Measurements from ENCODE around the gene HNRNPF. TPM values are rescaled to one million over a fixed set of nuclear protein-coding genes. Genes with fewer than 3 reads are reported as not detected.

HNRNPF gene
- total RNA-seq, 2 donors from 2014 or later: 283 to 299 TPM

DNA sequence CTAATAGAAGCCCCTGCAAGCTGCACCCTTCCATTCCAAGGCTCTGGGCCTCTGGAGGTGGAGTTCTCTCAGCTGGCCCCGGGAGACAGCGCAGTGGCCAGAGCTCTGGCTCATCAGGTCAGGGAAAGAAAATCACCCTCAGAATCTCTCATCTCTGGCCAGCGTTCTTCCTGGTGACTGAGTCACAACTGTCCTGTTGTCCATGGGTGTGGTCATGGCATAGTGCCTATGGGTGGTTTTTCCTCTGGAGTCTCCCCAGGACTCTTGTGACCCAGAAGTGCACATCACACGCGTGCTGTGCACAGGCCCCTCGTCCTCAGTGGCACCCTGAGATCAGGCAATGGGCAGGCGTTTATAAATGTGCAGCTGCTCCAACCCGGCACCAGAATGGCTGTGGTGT, 64.9 kb downstream of the HNRNPF start:
- Mint-ChIP-seq H3K4me3 (no peak overlapping the region), H3K27me3 (ENCODE audit: insufficient read depth) (peaks cover 6% of the 10 kb centered on the region), H3K4me1 (peaks cover 1% of the 10 kb centered on the region), H3K9me3 (no peaks in the 10 kb centered on the region), H3K36me3 (ENCODE audit: low read depth) (no peaks in the 10 kb centered on the region), H3K27ac (no peak overlapping the region)
- no peaks in the 10 kb centered on the region for H3K4me1 ChIP-seq (ENCODE audit: control insufficient read depth, insufficient read depth, low read length)
- no peak overlapping the region for H3K27ac ChIP-seq (ENCODE audit: low read depth, low read length)
- no peak for TF ChIP-seq CTCF (conservative IDR thresholded peaks at IDR 0.05)
- H3K9ac ChIP-seq (ENCODE audit: extremely low read depth, low read length, poor library complexity, severe bottlenecking): no peak overlapping the region
- no peaks in the 10 kb centered on the region for H3K27me3 ChIP-seq (ENCODE audit: control insufficient read depth, insufficient read depth, low read length, poor library complexity, severe bottlenecking)
- no peak overlapping the region for H3K4me3 ChIP-seq (ENCODE audit: low read length)
- H3K36me3 ChIP-seq (ENCODE audit: control insufficient read depth, insufficient read depth, low read length): no peaks in the 10 kb centered on the region
- WGBS, 2 experiments (ENCODE audit: insufficient coverage in 1 of 2, insufficient read length in 1 of 2): 94 to 97% methylated on average over 5 to 8 of the region's 8 CpGs
- DNase-seq: no peak
- no peaks in the 10 kb centered on the region for H3K9me3 ChIP-seq (ENCODE audit: control insufficient read depth, low read length)

DNA sequence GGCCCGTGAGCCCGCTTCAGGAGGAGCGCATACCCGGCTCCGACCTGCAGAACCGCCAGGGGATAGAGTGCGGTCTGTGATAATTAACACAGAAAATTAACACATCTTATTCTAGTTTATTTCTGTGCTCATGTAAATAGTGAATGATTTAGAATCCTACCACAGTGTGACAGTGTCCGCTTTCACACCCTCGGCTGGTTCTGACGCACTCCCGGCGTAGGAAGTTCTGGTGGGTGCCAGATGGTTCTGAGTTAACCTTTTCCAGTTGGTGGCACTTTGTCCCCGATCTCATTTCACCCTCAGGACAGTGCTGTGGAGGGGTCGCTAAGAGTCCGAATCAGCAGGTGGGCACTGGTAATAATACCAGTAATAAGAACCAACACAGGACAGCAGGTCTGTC, 65.9 kb downstream of the HNRNPF start:
- H3K4me1 ChIP-seq (ENCODE audit: control insufficient read depth, insufficient read depth, low read length): no peaks in the 10 kb centered on the region
- H3K9ac ChIP-seq (ENCODE audit: extremely low read depth, low read length, poor library complexity, severe bottlenecking): no peak overlapping the region
- peaks cover under 1% of the 10 kb centered on the region for H3K4me1 Mint-ChIP-seq
- H3K36me3 ChIP-seq (ENCODE audit: control insufficient read depth, insufficient read depth, low read length): no peaks in the 10 kb centered on the region
- no peaks in the 10 kb centered on the region for H3K9me3 Mint-ChIP-seq
- no peak overlapping the region for H3K27ac Mint-ChIP-seq
- DNase-seq: no peak
- H3K27me3 Mint-ChIP-seq (ENCODE audit: insufficient read depth): peaks cover 12% of the 10 kb centered on the region
- no peaks in the 10 kb centered on the region for H3K36me3 Mint-ChIP-seq (ENCODE audit: low read depth)
- H3K27me3 ChIP-seq (ENCODE audit: control insufficient read depth, insufficient read depth, low read length, poor library complexity, severe bottlenecking): no peaks in the 10 kb centered on the region
- no peak overlapping the region for H3K4me3 ChIP-seq (ENCODE audit: low read length)
- H3K4me3 Mint-ChIP-seq: no peak overlapping the region
- no peaks in the 10 kb centered on the region for H3K9me3 ChIP-seq (ENCODE audit: control insufficient read depth, low read length)
- TF ChIP-seq CTCF (conservative IDR thresholded peaks at IDR 0.05): no peak
- WGBS, 2 experiments (ENCODE audit: insufficient coverage in 1 of 2, insufficient read length in 1 of 2): 95 to 96% methylated on average over 6 to 15 of the region's 15 CpGs
- H3K27ac ChIP-seq (ENCODE audit: low read depth, low read length): no peak overlapping the region

- H3K4me1 Mint-ChIP-seq: peaks cover 5% of the 10 kb centered on the region
- H3K9me3 ChIP-seq (ENCODE audit: control insufficient read depth, low read length): no peaks in the 10 kb centered on the region
- no peaks in the 10 kb centered on the region for H3K4me1 ChIP-seq (ENCODE audit: control insufficient read depth, insufficient read depth, low read length)
- no peak for TF ChIP-seq CTCF (conservative IDR thresholded peaks at IDR 0.05)
- H3K9ac ChIP-seq (ENCODE audit: extremely low read depth, low read length, poor library complexity, severe bottlenecking): no peak overlapping the region
- peaks cover 15% of the 10 kb centered on the region for H3K27me3 Mint-ChIP-seq (ENCODE audit: insufficient read depth)
- no peaks in the 10 kb centered on the region for H3K36me3 ChIP-seq (ENCODE audit: control insufficient read depth, insufficient read depth, low read length)
- H3K27ac Mint-ChIP-seq: no peak overlapping the region
- H3K36me3 Mint-ChIP-seq (ENCODE audit: low read depth): no peaks in the 10 kb centered on the region
- H3K9me3 Mint-ChIP-seq: no peaks in the 10 kb centered on the region
- H3K4me3 Mint-ChIP-seq: no peak overlapping the region
- WGBS, 2 experiments (ENCODE audit: insufficient coverage in 1 of 2, insufficient read length in 1 of 2): 94 to 95% methylated on average over 35 to 49 of the region's 49 CpGs
- H3K27ac ChIP-seq (ENCODE audit: low read depth, low read length): no peak overlapping the region
- no peak overlapping the region for H3K4me3 ChIP-seq (ENCODE audit: low read length)
- H3K27me3 ChIP-seq (ENCODE audit: control insufficient read depth, insufficient read depth, low read length, poor library complexity, severe bottlenecking): no peaks in the 10 kb centered on the region
- DNase-seq: no peak
Measured at GRCh38 chr10:43342279-43343125, 66.5 kb downstream of the HNRNPF start.
